DMS53 treated with DMSO at 0.1 percent for 48 hours (cell line): ENCODE measurements around the gene MYL1.

Source experiments
- DNase-seq: peaks from one replicate; lab custom pipeline; 2025; ENCODE audit not compliant: unreplicated experiment; lab: John Stamatoyannopoulos, UW

Gene MYL1

GRCh38 chr2:210268281-210268680 lies 46.7 kb downstream of the MYL1 start:
- DNase-seq: no peak

DNA sequence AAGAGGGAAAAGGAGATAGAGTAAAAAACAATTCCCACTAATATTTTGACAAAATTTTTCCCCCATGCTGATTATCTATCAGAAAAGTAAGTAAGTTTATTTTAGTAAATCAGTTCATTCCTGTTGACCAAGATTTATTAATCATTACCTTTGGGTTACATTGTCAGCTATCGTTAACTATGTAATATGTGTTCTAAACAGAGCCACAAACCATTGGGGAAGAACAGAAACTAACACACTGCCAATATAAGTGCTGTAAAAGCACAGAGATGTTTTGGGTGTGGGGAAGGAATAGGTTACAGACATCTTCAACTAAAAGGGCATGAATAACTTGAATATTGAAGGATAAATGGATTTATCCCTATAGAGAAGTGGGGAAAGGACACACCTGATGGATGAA lies 47.3 kb downstream of the MYL1 start:
- DNase-seq: no peak

DNA sequence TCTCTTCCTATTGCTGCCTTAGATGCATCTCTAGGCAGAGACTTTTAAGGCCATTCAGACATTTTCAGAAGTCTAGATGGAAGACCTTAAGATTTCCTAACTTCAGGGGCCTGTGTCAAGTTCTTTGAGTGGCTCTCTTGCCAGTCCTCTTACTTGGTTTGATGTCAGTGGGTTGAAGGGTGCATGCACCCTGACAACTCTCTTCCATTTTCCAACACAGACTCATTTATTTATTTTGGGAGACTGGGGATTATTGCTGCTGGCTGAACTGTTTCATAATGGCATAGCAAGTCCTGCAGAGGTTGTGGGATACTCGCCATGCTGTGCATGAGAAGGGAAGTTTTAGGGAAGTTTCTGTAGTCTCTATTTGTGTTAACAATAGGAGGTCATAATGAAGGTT lies 50.7 kb downstream of the MYL1 start:
- no peak for DNase-seq

GRCh38 chr2:210263841-210264240 lies 51.1 kb downstream of the MYL1 start:
- no peak for DNase-seq

DNA sequence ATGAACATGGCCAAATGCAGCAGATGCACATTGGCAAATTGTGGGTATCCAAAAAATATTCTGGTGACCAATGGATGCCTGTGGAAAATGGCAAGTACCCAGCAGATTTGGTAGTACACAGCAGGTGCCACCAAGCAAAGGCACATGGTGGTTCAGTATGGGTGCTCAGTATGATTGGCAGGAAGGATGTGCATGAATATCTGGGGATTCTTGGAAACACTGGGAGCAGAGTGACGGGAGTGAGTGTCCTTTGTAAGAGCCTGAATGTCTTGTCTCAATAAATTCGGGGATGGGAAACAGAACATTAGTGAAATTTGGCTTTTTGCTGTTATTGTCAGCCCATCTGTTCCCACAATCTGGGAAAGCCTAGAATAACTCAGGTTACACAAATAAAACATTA lies 52.9 kb downstream of the MYL1 start:
- DNase-seq: no peak

DNA sequence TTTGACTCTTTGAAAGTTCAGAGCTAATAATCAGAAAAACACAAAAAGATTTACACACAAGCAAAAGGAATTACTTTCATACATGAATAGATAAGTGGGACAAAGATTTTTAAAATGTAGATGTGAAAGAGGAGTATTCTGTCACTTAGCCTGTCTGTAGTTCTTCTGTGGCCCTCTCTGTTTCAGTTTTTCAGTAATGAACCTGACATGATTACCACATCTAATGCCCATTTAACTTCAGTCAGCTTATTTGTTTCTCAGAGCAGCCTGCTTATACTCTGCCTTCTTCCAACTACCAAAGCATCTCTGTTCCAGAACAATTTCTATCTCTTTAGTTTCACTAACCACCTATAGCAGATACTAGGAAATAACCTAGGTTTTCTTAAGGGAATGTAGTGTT lies 55.3 kb downstream of the MYL1 start:
- DNase-seq: no peak

- no peak for DNase-seq
Measured at GRCh38 chr2:210252699-210253606, 62.0 kb downstream of the MYL1 start.

- DNase-seq: no peak
Measured at GRCh38 chr2:210250622-210251021, 64.4 kb downstream of the MYL1 start.
